HEK293 (cell line): Measurements from ENCODE around the gene EFCAB8.

Experiments used
- CTCF ChIA-PET: fragments of 350-600 bp; formaldehyde crosslinking; extraction: SDS; loops from one replicate; lab custom pipeline; 2021; ENCODE audit warnings: antibody characterized with exemption; lab: Yijun Ruan, JAX
- POLR2A ChIA-PET: fragments of 300-600 bp; formaldehyde crosslinking; extraction: SDS; loops from one replicate; lab custom pipeline; 2020; ENCODE audit warnings: antibody characterized with exemption, inconsistent platforms; lab: Yijun Ruan, JAX
- H3K27ac ChIP-seq: fragments of 200-500 bp; sonication (Bioruptor generic); 2 replicates; pipeline ENCODE4 v1.5.1; 2014; ENCODE audit warnings: low read depth, low read length, control low read depth, inconsistent platforms; ENCODE audit errors: extremely low read depth
- H3K36me3 ChIP-seq, 2 experiments: fragments of 200-500 bp in 1 of 2; sonication (Bioruptor generic) in 1 of 2; 1 replicate in 1 of 2; 2 replicates in 1 of 2; pipeline ENCODE4 v1.5.1; 2014 to 2017; ENCODE audit warnings: inconsistent platforms in 2 of 2, low read length in 2 of 2; ENCODE audit not compliant: control insufficient read depth in 2 of 2, insufficient read depth in 1 of 2
- H3K4me1 ChIP-seq: fragments of 200-500 bp; sonication (Bioruptor generic); 2 replicates; pipeline ENCODE4 v1.5.1; 2014; ENCODE audit warnings: mild to moderate bottlenecking, low read length, inconsistent platforms; ENCODE audit not compliant: control insufficient read depth, insufficient read depth
- H3K4me3 ChIP-seq: 2 replicates; pipeline ENCODE4 v1.5.1; 2011; ENCODE audit warnings: low read depth, mild to moderate bottlenecking, control low read depth, low read length, moderate library complexity
- H3K9me3 ChIP-seq: fragments of 200-500 bp; sonication (Bioruptor generic); 2 replicates; pipeline ENCODE4 v1.5.1; 2014; ENCODE audit warnings: low read depth, low read length, inconsistent platforms; ENCODE audit not compliant: control insufficient read depth, insufficient read depth
- GLI4 ChIP-seq: fragments of 450-650 bp; formaldehyde crosslinking; IDR thresholded peaks from 2 replicates; pipeline ENCODE4 v1.5.1; 2016; ENCODE audit warnings: missing biosample characterization, missing genetic modification characterization
- KLF7 ChIP-seq: fragments of 450-650 bp; formaldehyde crosslinking; IDR thresholded peaks from 2 replicates; pipeline ENCODE4 v1.5.1; 2016; ENCODE audit warnings: missing biosample characterization, missing genetic modification characterization, borderline replicate concordance
- SP7 ChIP-seq: fragments of 450-650 bp; formaldehyde crosslinking; IDR thresholded peaks from 2 replicates; pipeline ENCODE4 v1.5.1; 2016; ENCODE audit warnings: missing biosample characterization, missing genetic modification characterization
- ZBTB21 ChIP-seq: fragments of 450-650 bp; formaldehyde crosslinking; IDR thresholded peaks from 2 replicates; pipeline ENCODE4 v1.5.1; 2017; ENCODE audit warnings: missing biosample characterization, missing genetic modification characterization
- ZBTB44 ChIP-seq: fragments of 450-650 bp; IDR thresholded peaks from 2 replicates; pipeline ENCODE4 v1.5.1; 2018; ENCODE audit warnings: missing biosample characterization, mild to moderate bottlenecking, missing genetic modification characterization
- ZNF239 ChIP-seq: fragments of 450-650 bp; formaldehyde crosslinking; IDR thresholded peaks from 2 replicates; pipeline ENCODE4 v1.5.1; 2016; ENCODE audit warnings: missing biosample characterization, missing genetic modification characterization
- ZNF274 ChIP-seq, 2 experiments: fragments of 200-500 bp in 1 of 2; fragments of 450-650 bp in 1 of 2; sonication (Bioruptor generic) in 1 of 2; formaldehyde crosslinking in 1 of 2; IDR thresholded peaks; 2 replicates each; pipeline versions ENCODE4 v1.5.1 to v1.6.1; 2014 to 2016; ENCODE audit warnings: borderline replicate concordance in 1 of 2, inconsistent platforms in 1 of 2, low read length in 1 of 2, missing biosample characterization in 1 of 2, missing genetic modification characterization in 1 of 2
- ZNF518A ChIP-seq: fragments of 450-650 bp; formaldehyde crosslinking; conservative IDR thresholded peaks from 2 replicates; pipeline ENCODE4 v1.5.1; 2016; ENCODE audit warnings: low read depth, missing biosample characterization, missing genetic modification characterization
- ZNF561 ChIP-seq: fragments of 450-650 bp; IDR thresholded peaks from 2 replicates; pipeline ENCODE4 v1.5.1; 2018; ENCODE audit warnings: missing biosample characterization, missing genetic modification characterization, borderline replicate concordance
- ZSCAN23 ChIP-seq: fragments of 450-650 bp; formaldehyde crosslinking; IDR thresholded peaks from 2 replicates; pipeline ENCODE4 v1.5.1; 2016; ENCODE audit warnings: missing biosample characterization, missing genetic modification characterization
- TF ChIP-seq, protein P1 (sequence below): fragments of 450-650 bp; formaldehyde crosslinking; conservative IDR thresholded peaks from 2 replicates; pipeline ENCODE4 v1.5.1; 2016; ENCODE audit warnings: low read depth, missing biosample characterization, missing genetic modification characterization

The EFCAB8 gene

DNA sequence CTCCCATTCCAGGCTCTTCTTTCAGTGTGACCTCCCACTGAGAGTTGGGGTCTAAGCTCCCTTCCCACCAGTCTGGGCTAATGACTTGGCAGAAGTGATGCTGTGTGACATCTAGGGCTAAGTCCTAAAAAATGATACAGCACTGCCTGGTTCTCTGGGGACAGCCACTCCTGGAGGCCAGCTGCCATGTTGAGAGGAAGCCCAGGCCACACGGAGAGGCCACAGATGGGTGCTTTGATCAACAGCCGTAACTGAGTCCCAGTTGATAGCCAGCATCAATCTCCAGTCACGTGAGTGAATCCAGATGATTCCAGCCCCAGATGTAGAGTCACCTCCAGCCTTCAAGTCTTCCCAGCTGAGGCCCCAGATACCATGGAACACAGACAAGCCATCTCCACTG lies 131.7 kb downstream of the EFCAB8 start (continued):
- TF ChIP-seq, protein P1, sequence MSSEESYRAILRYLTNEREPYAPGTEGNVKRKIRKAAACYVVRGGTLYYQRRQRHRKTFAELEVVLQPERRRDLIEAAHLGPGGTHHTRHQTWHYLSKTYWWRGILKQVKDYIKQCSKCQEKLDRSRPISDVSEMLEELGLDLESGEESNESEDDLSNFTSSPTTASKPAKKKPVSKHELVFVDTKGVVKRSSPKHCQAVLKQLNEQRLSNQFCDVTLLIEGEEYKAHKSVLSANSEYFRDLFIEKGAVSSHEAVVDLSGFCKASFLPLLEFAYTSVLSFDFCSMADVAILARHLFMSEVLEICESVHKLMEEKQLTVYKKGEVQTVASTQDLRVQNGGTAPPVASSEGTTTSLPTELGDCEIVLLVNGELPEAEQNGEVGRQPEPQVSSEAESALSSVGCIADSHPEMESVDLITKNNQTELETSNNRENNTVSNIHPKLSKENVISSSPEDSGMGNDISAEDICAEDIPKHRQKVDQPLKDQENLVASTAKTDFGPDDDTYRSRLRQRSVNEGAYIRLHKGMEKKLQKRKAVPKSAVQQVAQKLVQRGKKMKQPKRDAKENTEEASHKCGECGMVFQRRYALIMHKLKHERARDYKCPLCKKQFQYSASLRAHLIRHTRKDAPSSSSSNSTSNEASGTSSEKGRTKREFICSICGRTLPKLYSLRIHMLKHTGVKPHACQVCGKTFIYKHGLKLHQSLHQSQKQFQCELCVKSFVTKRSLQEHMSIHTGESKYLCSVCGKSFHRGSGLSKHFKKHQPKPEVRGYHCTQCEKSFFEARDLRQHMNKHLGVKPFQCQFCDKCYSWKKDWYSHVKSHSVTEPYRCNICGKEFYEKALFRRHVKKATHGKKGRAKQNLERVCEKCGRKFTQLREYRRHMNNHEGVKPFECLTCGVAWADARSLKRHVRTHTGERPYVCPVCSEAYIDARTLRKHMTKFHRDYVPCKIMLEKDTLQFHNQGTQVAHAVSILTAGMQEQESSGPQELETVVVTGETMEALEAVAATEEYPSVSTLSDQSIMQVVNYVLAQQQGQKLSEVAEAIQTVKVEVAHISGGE (tag by site-specific recombination), result no peak
- TF ChIP-seq ZBTB21, result no peak
- no peak for TF ChIP-seq ZNF274 (IDR thresholded peaks at IDR 0.05; ENCODE audit: low read length)
- no peak for TF ChIP-seq ZNF274 (tag by site-specific recombination; IDR thresholded peaks at IDR 0.05; ENCODE audit: borderline replicate concordance)
- TF ChIP-seq ZNF518A, result no peak
- TF ChIP-seq KLF7 (tag by site-specific recombination), result no peak
- TF ChIP-seq SP7 (tag by site-specific recombination), result no peak

- TF ChIP-seq ZNF239, result no peak
- TF ChIP-seq ZNF561 (tag by site-specific recombination), result no peak
- TF ChIP-seq GLI4 (tag by site-specific recombination), result no peak
- TF ChIP-seq KLF7 (tag by site-specific recombination), result no peak
- TF ChIP-seq ZBTB21, result no peak
- TF ChIP-seq ZSCAN23 (tag by site-specific recombination), result no peak
- TF ChIP-seq ZBTB44 (tag by site-specific recombination), result no peak
- H3K9me3 ChIP-seq, result no peaks in the 10 kb centered on the region
- H3K27ac ChIP-seq, result no peak overlapping the region
- CTCF ChIA-PET, result interaction anchor here (1.0 kb wide), 2 partner anchors 10 to 89 kb away, joined by 3 to 4 read pairs; no protein-coding TSS in a partner anchor
- H3K4me1 ChIP-seq, result no peaks in the 10 kb centered on the region
- POLR2A ChIA-PET, result no interaction called here
- no peaks in the 10 kb centered on the region for H3K36me3 ChIP-seq
- H3K4me3 ChIP-seq, result no peak overlapping the region
These were observed 132.7 kb downstream of the EFCAB8 start for GRCh38 chr20:32991383-32991782.
